Adrenal gland (tissue), 5 donors: ENCODE measurements around the gene USP8.

Source experiments
- POLR2A ChIP-seq, 2 donors: fragments of 450-650 bp; IDR thresholded peaks; one replicate each; pipeline ENCODE4 v1.6.1; 2017; ENCODE audit warnings: antibody characterized with exemption in 2 of 2, mild to moderate bottlenecking in 2 of 2, moderate library complexity in 1 of 2
- TF ChIP-seq, protein P1 (sequence below), 6 experiments: fragments of 450-650 bp in 4 of 6; fragments of 200-600 bp in 2 of 6; sonication (generic) in 1 of 6; IDR thresholded peaks; 1 replicate in 5 of 6; 2 replicates in 1 of 6; pipeline versions ENCODE4 v1.5.1 to v1.8.0; 2016 to 2021; ENCODE audit warnings: antibody characterized with exemption in 6 of 6, mild to moderate bottlenecking in 2 of 6, moderate library complexity in 1 of 6
- donor health status: DM: no; HTN: no; CAD: no.

DNA sequence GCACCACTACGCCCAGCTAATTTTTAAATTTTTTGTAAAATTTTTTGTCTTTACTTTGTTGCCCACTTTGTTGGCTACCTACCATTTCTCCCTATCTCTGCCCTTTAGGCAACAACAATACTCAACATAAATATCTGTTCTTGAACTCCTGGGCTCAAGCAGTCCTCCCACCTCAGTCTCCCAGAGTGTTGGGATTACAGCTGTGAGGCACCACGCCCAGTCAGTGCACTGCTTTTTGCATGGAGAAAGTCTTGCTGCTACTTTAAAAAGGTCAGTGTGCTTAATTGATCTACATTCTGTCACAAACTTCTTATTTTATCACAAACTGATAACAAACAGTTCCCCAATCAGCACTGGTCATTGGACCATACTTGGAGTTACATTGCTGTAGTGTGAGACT, 8.0 kb downstream of the USP8 start:
- TF ChIP-seq, protein P1, sequence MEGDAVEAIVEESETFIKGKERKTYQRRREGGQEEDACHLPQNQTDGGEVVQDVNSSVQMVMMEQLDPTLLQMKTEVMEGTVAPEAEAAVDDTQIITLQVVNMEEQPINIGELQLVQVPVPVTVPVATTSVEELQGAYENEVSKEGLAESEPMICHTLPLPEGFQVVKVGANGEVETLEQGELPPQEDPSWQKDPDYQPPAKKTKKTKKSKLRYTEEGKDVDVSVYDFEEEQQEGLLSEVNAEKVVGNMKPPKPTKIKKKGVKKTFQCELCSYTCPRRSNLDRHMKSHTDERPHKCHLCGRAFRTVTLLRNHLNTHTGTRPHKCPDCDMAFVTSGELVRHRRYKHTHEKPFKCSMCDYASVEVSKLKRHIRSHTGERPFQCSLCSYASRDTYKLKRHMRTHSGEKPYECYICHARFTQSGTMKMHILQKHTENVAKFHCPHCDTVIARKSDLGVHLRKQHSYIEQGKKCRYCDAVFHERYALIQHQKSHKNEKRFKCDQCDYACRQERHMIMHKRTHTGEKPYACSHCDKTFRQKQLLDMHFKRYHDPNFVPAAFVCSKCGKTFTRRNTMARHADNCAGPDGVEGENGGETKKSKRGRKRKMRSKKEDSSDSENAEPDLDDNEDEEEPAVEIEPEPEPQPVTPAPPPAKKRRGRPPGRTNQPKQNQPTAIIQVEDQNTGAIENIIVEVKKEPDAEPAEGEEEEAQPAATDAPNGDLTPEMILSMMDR (IDR thresholded peaks at IDR 0.05): no peak
- no peak for TF ChIP-seq POLR2A (IDR thresholded peaks at IDR 0.05)
